Adrenal gland (tissue), 12 donors: ENCODE results near the gene KDM1B. TPM values are rescaled to one million over a fixed set of nuclear protein-coding genes. Genes with fewer than 3 reads are reported as not detected.

ENCODE experiments used
- DNase-seq, 7 donors: peaks; one replicate each; pipeline ENCODE4 v3.0.0-alpha.2; 2019 to 2020
- H3K27ac ChIP-seq, 5 donors: fragments of 200-600 bp; sonication (generic) in 4 of 5; 1 replicate in 3 of 5; 2 replicates in 2 of 5; pipeline versions ENCODE4 v1.5.1 to v1.8.0; 2016 to 2020; ENCODE audit warnings: mild to moderate bottlenecking in 1 of 5
- H3K27me3 ChIP-seq: fragments of 200-600 bp; 2 replicates; pipeline ENCODE4 v1.8.0; 2021
- H3K36me3 ChIP-seq, 2 donors: fragments of 200-600 bp; replicated peaks in 1 of 2; 1 replicate in 1 of 2; 2 replicates in 1 of 2; pipeline versions ENCODE4 v1.5.1 to v1.8.0; 2018 to 2022
- H3K4me1 ChIP-seq, 2 donors: fragments of 200-600 bp; replicated peaks in 1 of 2; 1 replicate in 1 of 2; 2 replicates in 1 of 2; pipeline versions ENCODE4 v1.5.1 to v1.8.0; 2018 to 2021
- H3K4me3 ChIP-seq, 4 donors: fragments of 200-600 bp; sonication (generic) in 3 of 4; one replicate each; pipeline ENCODE4 v1.5.1; 2016 to 2018
- H3K9me3 ChIP-seq, 3 donors: fragments of 200-600 bp; sonication (generic) in 1 of 3; replicated peaks in 1 of 3; 1 replicate in 2 of 3; 2 replicates in 1 of 3; pipeline versions ENCODE4 v1.5.1 to v1.8.0; 2016 to 2021
- CTCF ChIP-seq, 6 experiments: fragments of 450-650 bp in 4 of 6; fragments of 200-600 bp in 2 of 6; sonication (generic) in 1 of 6; IDR thresholded peaks; 1 replicate in 5 of 6; 2 replicates in 1 of 6; pipeline versions ENCODE4 v1.5.1 to v1.8.0; 2016 to 2021; ENCODE audit warnings: antibody characterized with exemption in 6 of 6, mild to moderate bottlenecking in 2 of 6, moderate library complexity in 1 of 6
- POLR2A ChIP-seq, 2 donors: fragments of 450-650 bp; IDR thresholded peaks; one replicate each; pipeline ENCODE4 v1.6.1; 2017; ENCODE audit warnings: antibody characterized with exemption in 2 of 2, mild to moderate bottlenecking in 2 of 2, moderate library complexity in 1 of 2
- WGBS, 4 donors: extraction: QIAGEN DNeasy Blood & Tissue Kit in 2 of 4; methylation state at CpG; one replicate each; pipeline versions ENCODE4 v1.1.5 to v1.1.7; 2013 to 2017; 5-methylcytosine and 5-hydroxymethylcytosine counted together
- intact Hi-C, 2 donors: fragments of 100-400 bp; cut with DNase I; formaldehyde crosslinking; loops; one replicate each; pipeline versions ENCODE4 v1.14.1 to v1.15.0; 2022 to 2023
- polyA plus RNA-seq, 3 donors: library from polyadenylated mRNA; stranded (reverse); fragments of 200-250 nt in 2 of 3; fragments of 350-450 nt in 1 of 3; fragmentation: Illumina TruSeq in 1 of 3; extraction: RNeasy Lipid Tissue Mini Kit (QIAGEN cat#74804) in 1 of 3; gene quantifications; one replicate each; pipeline ENCODE4 v1.2.3, GENCODE V29; 2013 to 2014
- total RNA-seq, 9 donors: library from RNA; depleted of rRNA in 4 of 9; stranded (reverse); fragments of >200 nt in 4 of 9; fragments of 120-200 nt in 1 of 9; fragmentation: NEBNext Ultra II Directional in 1 of 9; extraction: Animal tissue kit (Norgen Biotek cat#: 25700) in 1 of 9; gene quantifications; one replicate each; pipeline versions ENCODE4 v1.1.0 to v1.2.4, GENCODE V29; 2013 to 2023
- donor health status: healthy with polysubstance abuse.
- donor health status: Bipolar disorder and iron deficiency.
- donor health status: DM: yes; HTN: yes; CAD: no.
- donor health status: DM: no; HTN: no; CAD: no.
- donor health status: DM: no; HTN: no; CAD: no.
- donor health status: DM: yes; HTN: yes; CAD: no.

The KDM1B gene
- total and polyA plus RNA-seq, 12 donors = 1.8 to 36.0 (median 18.4) TPM

- H3K36me3 ChIP-seq = peaks cover 0 to 37% of the 10 kb centered on the region in 2 donors
- no peak overlapping the region for H3K27ac ChIP-seq
- H3K9me3 ChIP-seq = no peaks in the 10 kb centered on the region
- H3K4me1 ChIP-seq = peaks cover 0 to 5% of the 10 kb centered on the region in 2 donors
- WGBS, 4 donors = 89 to 100% (median 95%) methylated on average over 1 of the region's 1 CpG
- no peak for TF ChIP-seq POLR2A (IDR thresholded peaks at IDR 0.05)
- no peak for TF ChIP-seq CTCF (IDR thresholded peaks at IDR 0.05)
- intact Hi-C loops = no loop called here
- no peaks in the 10 kb centered on the region for H3K27me3 ChIP-seq
- no peak overlapping the region for H3K4me3 ChIP-seq
- DNase-seq = no peak
Measured at GRCh38 chr6:18160911-18161310, 5.7 kb downstream of the KDM1B start.

DNA sequence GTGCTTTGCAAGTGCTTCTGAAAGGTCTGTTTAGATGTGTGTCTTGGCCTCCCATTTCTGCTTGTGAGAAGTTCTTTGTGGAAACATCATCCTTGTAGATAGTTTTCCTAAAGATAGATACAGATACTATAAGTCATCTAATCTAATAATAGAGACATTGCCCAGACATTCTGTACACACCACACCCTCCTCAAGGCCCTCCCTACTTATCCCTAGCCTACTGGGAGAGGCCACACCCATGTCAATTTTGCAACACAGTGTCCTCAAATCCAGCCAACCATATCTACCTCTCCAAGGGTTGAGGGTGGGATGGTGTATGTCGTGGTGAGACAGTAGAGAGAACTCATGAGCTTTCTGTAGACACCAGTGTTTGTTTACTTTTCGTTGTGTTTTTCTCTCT lies 6.2 kb downstream of the KDM1B start:
- WGBS, 4 donors = 85 to 90% (median 88%) methylated on average over 2 of the region's 2 CpGs
- TF ChIP-seq CTCF (IDR thresholded peaks at IDR 0.05) = no peak
- TF ChIP-seq POLR2A (IDR thresholded peaks at IDR 0.05) = no peak
- peaks cover 0 to 37% of the 10 kb centered on the region in 2 donors for H3K36me3 ChIP-seq

DNA sequence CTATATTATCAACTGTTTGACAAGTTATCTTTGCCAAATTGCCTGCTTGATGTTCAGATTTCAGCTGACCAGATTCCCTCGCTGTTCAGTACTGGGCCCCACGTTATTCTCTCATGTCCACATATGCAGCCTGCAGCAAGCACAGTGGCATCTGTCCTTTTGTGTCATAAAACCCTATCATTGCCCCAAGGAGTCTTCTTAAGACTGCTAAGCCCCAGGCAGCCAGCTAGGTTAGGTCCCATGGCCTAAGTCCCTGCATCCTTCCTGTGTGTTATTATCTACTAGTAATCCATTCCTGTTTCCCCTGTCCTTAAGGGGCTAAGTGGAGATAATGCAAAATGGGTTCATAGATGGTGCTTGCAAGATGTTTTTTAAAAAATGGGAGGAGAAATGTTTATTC lies 7.2 kb downstream of the KDM1B start:
- no peak for DNase-seq
- Histone ChIP-seq H3K4me3 (no peak overlapping the region), H3K9me3 (no peaks in the 10 kb centered on the region), H3K27me3 (no peaks in the 10 kb centered on the region), H3K4me1 (no peaks in the 10 kb centered on the region), H3K36me3 (peaks cover 0 to 43% of the 10 kb centered on the region in 2 donors), H3K27ac (no peak overlapping the region)
- 88 to 97% (median 91%) methylated on average over 2 of the region's 2 CpGs for WGBS, 4 donors
- TF ChIP-seq POLR2A (IDR thresholded peaks at IDR 0.05) = no peak
- no peak for TF ChIP-seq CTCF (IDR thresholded peaks at IDR 0.05)
- intact Hi-C loops = no loop called here

More for the DNA sequence above, 6.2 kb downstream of the KDM1B start:
- no peak for DNase-seq
- no peak overlapping the region for H3K4me3 ChIP-seq
- H3K4me1 ChIP-seq = peaks cover 0 to under 1% of the 10 kb centered on the region in 2 donors
- intact Hi-C loops = no loop called here
- no peaks in the 10 kb centered on the region for H3K27me3 ChIP-seq
- H3K27ac ChIP-seq = no peak overlapping the region
- no peaks in the 10 kb centered on the region for H3K9me3 ChIP-seq

DNA sequence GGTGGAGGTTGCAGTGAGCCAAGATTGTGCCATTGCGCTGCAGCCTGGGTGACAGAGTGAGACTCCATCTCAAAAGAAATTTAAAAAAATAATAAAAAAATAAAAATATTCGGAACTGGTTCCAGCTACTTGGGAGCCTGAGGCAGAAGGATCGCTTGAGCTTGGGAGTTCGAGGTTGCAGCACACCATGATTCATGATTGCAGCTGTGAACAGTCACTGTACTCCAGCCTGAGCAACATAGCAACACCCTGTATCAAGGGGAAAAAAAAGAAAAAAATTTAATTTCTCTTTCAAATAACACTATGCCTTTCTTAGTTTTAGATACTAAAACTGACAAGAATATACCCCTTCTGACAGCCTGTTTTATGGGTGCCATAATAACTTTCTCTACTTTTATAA lies 10.5 kb downstream of the KDM1B start:
- no peak for TF ChIP-seq POLR2A (IDR thresholded peaks at IDR 0.05)
- TF ChIP-seq CTCF (IDR thresholded peaks at IDR 0.05) = no peak
- Histone ChIP-seq H3K4me3 (no peak overlapping the region), H3K36me3 (peaks cover 0 to 36% of the 10 kb centered on the region in 2 donors), H3K27me3 (no peaks in the 10 kb centered on the region), H3K4me1 (no peaks in the 10 kb centered on the region), H3K27ac (no peak overlapping the region), H3K9me3 (no peaks in the 10 kb centered on the region)
- no peak for DNase-seq
- 93 to 94% (median 94%) methylated on average over 4 of the region's 4 CpGs for WGBS, 4 donors
- intact Hi-C loops = no loop called here
